Body of pancreas (tissue), 4 donors: Measurements from ENCODE around the gene ENOSF1.

Source experiments
- CTCF ChIP-seq, 7 experiments: fragments of 450-650 bp in 4 of 7; fragments of 200-600 bp in 3 of 7; sonication (generic) in 3 of 7; IDR thresholded peaks; one replicate each; pipeline ENCODE4 v1.5.1; 2016 to 2019; ENCODE audit warnings: antibody characterized with exemption in 7 of 7
- POLR2A ChIP-seq, 3 donors: fragments of 450-650 bp; IDR thresholded peaks; one replicate each; pipeline ENCODE4 v1.6.1; 2016; ENCODE audit warnings: antibody characterized with exemption in 3 of 3, mild to moderate bottlenecking in 2 of 3

- TF ChIP-seq CTCF (IDR thresholded peaks at IDR 0.05), result peak in 3 of 7 experiments; percentile 9 to 46 (median 23)
- no peak for TF ChIP-seq POLR2A (IDR thresholded peaks at IDR 0.05)
Observed at GRCh38 chr18:697800-698199, 14.6 kb downstream of the ENOSF1 start.
